GM12878 (cell line): Measurements from ENCODE around the gene RSPH9. TPM values are rescaled to one million over a fixed set of nuclear protein-coding genes. Genes with fewer than 3 reads are reported as not detected.

ENCODE experiments used
- ATAC-seq: fragments of 200-7000 bp; cut with Tn5 transposase; 3 replicates; pipeline ENCODE4 v1.9.1; 2020; ENCODE audit warnings: mild to moderate bottlenecking, moderate library complexity
- BruUV-seq: library from RNA; stranded (reverse); fragments of 400-500 nt; replicated peaks from 2 replicates; lab custom pipeline; 2021; lab: Mats Ljungman, UMichigan
- CTCF ChIA-PET: fragments of 300-600 bp; sonication (Branson Sonifier 250); formaldehyde crosslinking; extraction: SDS; loops from one replicate; lab custom pipeline; 2021; ENCODE audit warnings: inconsistent platforms; lab: Yijun Ruan, JAX
- POLR2A ChIA-PET: fragments of 350-600 bp; formaldehyde crosslinking; extraction: SDS; loops from one replicate; lab custom pipeline; 2021; ENCODE audit warnings: inconsistent platforms; lab: Charles Lee
- RAD21 ChIA-PET: fragments of 300-600 bp; sonication (Branson Sonifier 250); formaldehyde crosslinking; loops from one replicate; lab custom pipeline; 2023; ENCODE audit warnings: antibody characterized with exemption; ENCODE audit not compliant: unreplicated experiment; lab: Charles Lee
- SMC1A ChIA-PET: fragments of 300-600 bp; sonication (Branson Sonifier 250); formaldehyde crosslinking; loops from one replicate; lab custom pipeline; 2023; ENCODE audit not compliant: unreplicated experiment, uncharacterized antibody; lab: Charles Lee
- DNase-seq: peaks from one replicate; pipeline ENCODE4 v3.0.0-alpha.2; 2011; ENCODE audit warnings: low read depth, low spot score
- FAIRE-seq: peaks from 3 replicates; lab custom pipeline; 2011; peaks lifted over from hg19 to GRCh38; lab: Jason Lieb, UNC
- H2AFZ ChIP-seq: 2 replicates; pipeline ENCODE4 v1.6.0; 2011; ENCODE audit warnings: low read depth, low read length, control low read depth; ENCODE audit not compliant: control insufficient read depth
- H3K27ac ChIP-seq: 2 replicates; pipeline ENCODE4 v1.5.1; 2011; ENCODE audit warnings: control low read depth; ENCODE audit not compliant: control insufficient read depth, insufficient read depth
- H3K27me3 ChIP-seq, 2 experiments: replicated peaks in 1 of 2; 2 replicates each; pipeline versions ENCODE4 v1.6.0 to v1.6.1; 2011; ENCODE audit warnings: low read length in 1 of 2; ENCODE audit not compliant: control insufficient read depth in 2 of 2, insufficient read depth in 2 of 2
- H3K36me3 ChIP-seq, 2 experiments: 2 replicates each; pipeline ENCODE4 v1.5.1; 2011; ENCODE audit warnings: low read length in 1 of 2; ENCODE audit not compliant: control insufficient read depth in 2 of 2, insufficient read depth in 2 of 2
- H3K4me1 ChIP-seq: 2 replicates; pipeline ENCODE4 v1.6.1; 2011; ENCODE audit warnings: mild to moderate bottlenecking, low read length, moderate library complexity, mixed read lengths; ENCODE audit not compliant: control insufficient read depth, insufficient read depth
- H3K4me2 ChIP-seq: 2 replicates; pipeline ENCODE4 v1.6.0; 2011; ENCODE audit warnings: control low read depth; ENCODE audit not compliant: control insufficient read depth, insufficient read depth
- H3K4me3 ChIP-seq: fragments of 200-600 bp; sonication (generic); 2 replicates; pipeline ENCODE4 v1.5.1; 2016
- H3K79me2 ChIP-seq: 2 replicates; pipeline ENCODE4 v1.6.0; 2011; ENCODE audit warnings: low read length; ENCODE audit not compliant: control insufficient read depth, insufficient read depth
- H3K9ac ChIP-seq: 2 replicates; pipeline ENCODE4 v1.8.0; 2011; ENCODE audit warnings: low read length, control low read depth, mixed read lengths; ENCODE audit not compliant: control insufficient read depth, insufficient read depth
- H3K9me3 ChIP-seq: replicated peaks from 3 replicates; pipeline ENCODE4 v1.5.1; 2011; ENCODE audit warnings: mild to moderate bottlenecking, low read length; ENCODE audit not compliant: control insufficient read depth, insufficient read depth
- H4K20me1 ChIP-seq: 2 replicates; pipeline ENCODE4 v1.6.0; 2011; ENCODE audit not compliant: control insufficient read depth, insufficient read depth
- ASH2L ChIP-seq: fragments of 300-600, 200-600 bp; sonication (generic); IDR thresholded peaks from 2 replicates; pipeline ENCODE4 v1.6.1; 2017; ENCODE audit warnings: low read depth, mild to moderate bottlenecking, borderline replicate concordance
- CBX5 ChIP-seq: sonication (generic); IDR thresholded peaks from 2 replicates; pipeline ENCODE4 v1.6.1; 2016; ENCODE audit warnings: low read depth, moderate library complexity, mild to moderate bottlenecking, inconsistent platforms
- HCFC1 ChIP-seq: fragments of 150-350 bp; IDR thresholded peaks from 2 replicates; pipeline ENCODE4 v1.6.1; 2014; ENCODE audit warnings: low read length
- NRF1 ChIP-seq: conservative IDR thresholded peaks from 2 replicates; pipeline ENCODE4 v1.6.1; 2011; ENCODE audit warnings: mild to moderate bottlenecking, low read depth, low read length, improper control_type of control experiment
- PAX5 ChIP-seq: IDR thresholded peaks from 2 replicates; pipeline ENCODE4 v1.6.1; 2011; ENCODE audit warnings: low read depth, low read length, borderline replicate concordance
- RB1 ChIP-seq: fragments of 450-650 bp; formaldehyde crosslinking; IDR thresholded peaks from 2 replicates; pipeline ENCODE4 v1.6.1; 2017; ENCODE audit warnings: mild to moderate bottlenecking, borderline replicate concordance
- RUNX3 ChIP-seq: IDR thresholded peaks from 2 replicates; pipeline ENCODE4 v1.6.1; 2012; ENCODE audit warnings: low read length, inconsistent platforms
- SMC3 ChIP-seq: IDR thresholded peaks from 2 replicates; pipeline ENCODE4 v1.6.1; 2011; ENCODE audit warnings: low read length, improper control_type of control experiment, borderline replicate concordance
- WGBS: methylation state at CpG from one replicate; pipeline ENCODE4 v1.1.6; 2016; ENCODE audit warnings: low lambda C conversion rate; ENCODE audit not compliant: insufficient replicate concordance, insufficient coverage; ENCODE audit errors: missing lambda C conversion rate; 5-methylcytosine and 5-hydroxymethylcytosine counted together
- in situ Hi-C: fragments of 300-500 bp; cut with MboI; formaldehyde crosslinking; loops from 9 replicates; pipeline ENCODE4 v1.14.3; 2018; ENCODE audit warnings: mixed read lengths
- intact Hi-C: fragments of 100-400 bp; cut with micrococcal nuclease; formaldehyde crosslinking; loops from one replicate; pipeline ENCODE4 v1.14.2; 2022; ENCODE audit not compliant: unreplicated experiment
- polyA plus RNA-seq, 11 experiments: library from polyadenylated mRNA; depleted of rRNA in 4 of 11; unstranded in 6 of 11; stranded (reverse) in 5 of 11; fragments of >200 nt; fragmentation: Nextera tagmentation in 4 of 11; fragmentation: Illumina TruSeq in 1 of 11; extraction: Ambion mirVana in 4 of 11; extraction: Trizol in 1 of 11; gene quantifications; 1 replicate in 1 of 11; 2 replicates in 10 of 11; pipeline versions ENCODE4 v1.2.1 to v1.2.3, GENCODE V29; 2011 to 2016; ENCODE audit warnings: inconsistent platforms in 2 of 11, missing spikeins in 2 of 11, low read depth in 1 of 11
- total RNA-seq, 4 experiments: library from RNA; depleted of rRNA in 3 of 4; stranded (reverse); fragments of >200 nt in 3 of 4; fragmentation: Illumina TruSeq in 1 of 4; extraction: Trizol in 1 of 4; gene quantifications; 2 replicates each; pipeline versions ENCODE4 v1.2.1 to v1.2.3, GENCODE V29; 2013 to 2021
- TF ChIP-seq, protein P1 (sequence below): IDR thresholded peaks from 2 replicates; pipeline ENCODE4 v1.6.1; 2011; ENCODE audit warnings: borderline replicate concordance, low read depth, mild to moderate bottlenecking, moderate library complexity, low read length; ENCODE audit not compliant: insufficient read depth, poor library complexity, severe bottlenecking

The RSPH9 gene
- total and polyA plus RNA-seq, 10 of the 15 experiments (the other 5 are each of a cell fraction or from before 2014, with no cell fraction given): 0.26 to 0.63 (median 0.36) TPM; not detected in 6

DNA sequence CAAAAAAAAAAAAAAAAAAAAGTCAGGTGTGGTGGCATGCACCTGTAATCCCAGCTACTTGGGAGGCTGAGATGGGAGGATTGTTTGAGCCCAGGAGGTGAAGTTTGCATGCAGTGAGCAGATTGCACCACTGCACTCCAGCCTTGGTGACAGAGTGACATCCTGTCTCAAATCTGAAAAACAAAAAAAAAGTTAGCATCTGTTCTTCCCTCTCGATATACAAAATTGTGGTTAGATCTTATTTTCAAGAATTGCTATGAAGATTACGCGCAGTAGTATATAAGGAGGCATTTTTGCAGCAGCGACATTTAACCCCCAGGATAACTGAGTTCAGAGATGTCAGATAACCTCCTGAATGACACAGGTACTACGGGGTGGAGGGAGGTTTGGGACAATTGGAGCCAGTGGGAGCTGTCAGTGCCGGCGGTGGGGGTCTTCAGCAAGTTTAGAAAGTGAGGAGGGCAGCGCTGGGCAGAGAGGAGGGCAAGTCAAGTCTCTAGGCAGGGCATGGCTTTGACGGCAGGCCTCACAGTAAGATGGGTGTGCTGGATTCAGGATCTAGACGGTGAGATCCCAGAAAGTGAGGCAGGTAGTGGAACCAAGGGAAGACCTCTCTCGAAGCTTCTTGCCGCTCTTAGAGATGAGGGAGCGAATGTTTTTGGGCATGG, 68.9 kb downstream of the RSPH9 start:
- no peak overlapping the region for H3K9ac ChIP-seq
- intact Hi-C loops: no loop called here
- SMC1A ChIA-PET: interaction anchor here (0.6 to 2.1 kb wide), 5 partner anchors 9 to 61 kb away, joined by 3 to 18 read pairs (median 3); no protein-coding TSS in a partner anchor

DNA sequence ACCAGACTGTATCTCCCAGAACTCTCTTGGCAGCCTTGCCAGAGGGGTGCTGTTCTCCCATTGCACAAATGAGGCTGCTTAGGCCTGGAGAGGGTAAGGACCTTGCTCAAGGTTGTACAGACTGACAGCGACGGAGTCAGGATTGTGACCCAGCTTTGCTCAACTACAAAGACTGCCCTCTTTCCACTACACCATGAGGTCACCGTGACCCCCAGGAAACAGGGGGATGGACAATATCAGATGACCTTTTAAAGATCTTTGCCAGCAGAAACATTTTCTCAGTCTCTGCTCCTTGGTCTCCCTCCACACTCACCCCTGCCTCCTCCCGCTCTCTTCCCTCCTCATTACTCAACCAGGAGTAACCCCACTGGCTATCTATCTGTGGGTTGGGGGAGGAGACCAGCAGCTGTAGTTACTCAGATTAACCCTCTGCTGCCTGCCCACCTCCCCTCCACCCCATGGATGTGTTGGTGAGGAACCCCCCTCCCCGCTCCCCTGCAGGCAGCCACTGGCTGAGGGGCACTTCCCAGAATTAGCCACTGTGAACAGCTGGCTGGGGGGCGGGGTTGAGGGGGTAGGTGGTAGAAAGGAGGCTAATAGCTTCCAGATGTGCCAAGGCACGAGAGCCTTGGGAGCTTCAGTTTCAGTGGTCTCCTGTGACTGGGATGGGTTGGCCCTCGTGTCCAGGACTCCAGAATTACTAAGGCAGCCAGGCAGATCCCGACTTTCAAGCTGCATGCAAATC, 69.6 kb downstream of the RSPH9 start:
- POLR2A ChIA-PET: interaction anchor here (0.6 to 3.0 kb wide), 13 partner anchors 9 to 1085 kb away, joined by 3 to 24 read pairs (median 4); partner anchors contain the start of gene VEGFA
- intact Hi-C loops: no loop called here
- TF ChIP-seq SMC3 (0 out of 2 replicates have a peak, but pooled peaks have one; percentile 6), RB1 (no peak), ASH2L (0 out of 2 replicates have a peak, but pooled peaks have one; percentile 44), PAX5 (no peak; the same call in 1 of the 2 replicates), NRF1 (no peak), CBX5 (no peak)
- TF ChIP-seq, protein P1, sequence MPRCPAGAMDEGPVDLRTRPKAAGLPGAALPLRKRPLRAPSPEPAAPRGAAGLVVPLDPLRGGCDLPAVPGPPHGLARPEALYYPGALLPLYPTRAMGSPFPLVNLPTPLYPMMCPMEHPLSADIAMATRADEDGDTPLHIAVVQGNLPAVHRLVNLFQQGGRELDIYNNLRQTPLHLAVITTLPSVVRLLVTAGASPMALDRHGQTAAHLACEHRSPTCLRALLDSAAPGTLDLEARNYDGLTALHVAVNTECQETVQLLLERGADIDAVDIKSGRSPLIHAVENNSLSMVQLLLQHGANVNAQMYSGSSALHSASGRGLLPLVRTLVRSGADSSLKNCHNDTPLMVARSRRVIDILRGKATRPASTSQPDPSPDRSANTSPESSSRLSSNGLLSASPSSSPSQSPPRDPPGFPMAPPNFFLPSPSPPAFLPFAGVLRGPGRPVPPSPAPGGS: peak; percentile 77

More for the DNA sequence above, 68.9 kb downstream of the RSPH9 start:
- DNase-seq (no peak), ATAC-seq (no peak), FAIRE-seq (peak; percentile 94)
- no peak overlapping the region for H3K4me3 ChIP-seq
- BruUV-seq: no TSS peak
- no peaks in the 10 kb centered on the region for H3K36me3 ChIP-seq
- H3K79me2 ChIP-seq: no peaks in the 10 kb centered on the region
- no peaks in the 10 kb centered on the region for H3K27me3 ChIP-seq
- H3K4me2 ChIP-seq: peak overlapping the region; percentile 86
- CTCF ChIA-PET: interaction anchor here (0.8 to 3.6 kb wide), 8 partner anchors 8 to 361 kb away, joined by 3 to 36 read pairs (median 8); partner anchors contain the start of gene VEGFA
- peak overlapping the region; percentile 75 for H3K27ac ChIP-seq
- RAD21 ChIA-PET: interaction anchor here (1.5 to 2.9 kb wide), 4 partner anchors 9 to 367 kb away, joined by 3 to 12 read pairs (median 9); partner anchors contain the start of genes POLH and XPO5
- H2AFZ ChIP-seq: no peak overlapping the region
- peaks cover 33% of the 10 kb centered on the region for H3K4me1 ChIP-seq
- H4K20me1 ChIP-seq: no peaks in the 10 kb centered on the region
- no peaks in the 10 kb centered on the region for H3K9me3 ChIP-seq
- in situ Hi-C loops: no loop called here
- POLR2A ChIA-PET: interaction anchor here (0.5 to 3.0 kb wide), 5 partner anchors 8 to 658 kb away, joined by 3 to 24 read pairs (median 6); no protein-coding TSS in a partner anchor
- no peak for TF ChIP-seq HCFC1
- peak; percentile 12; the same call in 1 of the 2 replicates for TF ChIP-seq RUNX3
- 81% methylated on average over 13 of the region's 13 CpGs for whole genome bisulfite sequencing

More for the DNA sequence above, 69.6 kb downstream of the RSPH9 start:
- ChIA-PET CTCF (interaction anchor here (0.9 to 3.6 kb wide), 16 partner anchors 9 to 364 kb away, joined by 3 to 36 read pairs (median 5); partner anchors contain the start of genes MRPS18A and VEGFA), RAD21 (interaction anchor here (0.6 to 2.9 kb wide), 16 partner anchors 9 to 366 kb away, joined by 3 to 16 read pairs (median 4); partner anchors contain the start of genes MRPS18A, POLH, VEGFA and XPO5), SMC1A (interaction anchor here (0.8 to 2.1 kb wide), 16 partner anchors 9 to 364 kb away, joined by 3 to 18 read pairs (median 4); partner anchors contain the start of gene MRPS18A)
- H3K4me1 ChIP-seq: peaks cover 33% of the 10 kb centered on the region
- no peak overlapping the region for H2AFZ ChIP-seq
- WGBS: 26% methylated on average over 9 of the region's 9 CpGs
- peak overlapping the region; percentile 75 for H3K27ac ChIP-seq
- H3K36me3 ChIP-seq: no peaks in the 10 kb centered on the region
- no TSS peak for BruUV-seq
- peak overlapping the region; percentile 86 for H3K4me2 ChIP-seq
- peak overlapping the region; percentile 41 for H3K4me3 ChIP-seq
- no peaks in the 10 kb centered on the region for H3K27me3 ChIP-seq
- DNase-seq: no peak
- no peaks in the 10 kb centered on the region for H3K79me2 ChIP-seq
- H4K20me1 ChIP-seq: no peaks in the 10 kb centered on the region
- in situ Hi-C loops: no loop called here
- peak overlapping the region; percentile 45; the same call in 1 of the 2 replicates for H3K9ac ChIP-seq
- FAIRE-seq: no peak
- H3K9me3 ChIP-seq: no peaks in the 10 kb centered on the region
- peak; percentile 54 for ATAC-seq
